Skeletal muscle satellite cell (primary cell): ENCODE results near the gene KRTAP1-1.
"Not testable (repeated sequence)": the region's sequence is repeated elsewhere in the genome, so short reads cannot be mapped to it uniquely, and the experiment has no call there.

Source experiments
- H3K27me3 ChIP-seq: 2 replicates; pipeline ENCODE4 v1.7.0; 2013; ENCODE audit warnings: low read length; ENCODE audit not compliant: control insufficient read depth, insufficient read depth
- H3K36me3 ChIP-seq: 2 replicates; pipeline ENCODE4 v1.7.0; 2013; ENCODE audit warnings: mild to moderate bottlenecking, control low read depth, low read length; ENCODE audit not compliant: insufficient read depth
- H3K4me1 ChIP-seq: 2 replicates; pipeline ENCODE4 v1.7.0; 2013; ENCODE audit warnings: low read length; ENCODE audit not compliant: control insufficient read depth, insufficient read depth
- H3K4me2 ChIP-seq: 2 replicates; pipeline ENCODE4 v1.7.0; 2013; ENCODE audit warnings: mild to moderate bottlenecking, low read length
- H3K4me3 ChIP-seq: 2 replicates; pipeline ENCODE4 v1.7.0; 2013; ENCODE audit warnings: low read length
- H3K9ac ChIP-seq: 2 replicates; pipeline ENCODE4 v1.7.0; 2013; ENCODE audit warnings: mild to moderate bottlenecking, low read depth, low read length, moderate library complexity
- H3K9me3 ChIP-seq: replicated peaks from 2 replicates; pipeline ENCODE4 v1.7.0; 2013; ENCODE audit warnings: mild to moderate bottlenecking, control low read depth, low read length

KRTAP1-1 gene

DNA sequence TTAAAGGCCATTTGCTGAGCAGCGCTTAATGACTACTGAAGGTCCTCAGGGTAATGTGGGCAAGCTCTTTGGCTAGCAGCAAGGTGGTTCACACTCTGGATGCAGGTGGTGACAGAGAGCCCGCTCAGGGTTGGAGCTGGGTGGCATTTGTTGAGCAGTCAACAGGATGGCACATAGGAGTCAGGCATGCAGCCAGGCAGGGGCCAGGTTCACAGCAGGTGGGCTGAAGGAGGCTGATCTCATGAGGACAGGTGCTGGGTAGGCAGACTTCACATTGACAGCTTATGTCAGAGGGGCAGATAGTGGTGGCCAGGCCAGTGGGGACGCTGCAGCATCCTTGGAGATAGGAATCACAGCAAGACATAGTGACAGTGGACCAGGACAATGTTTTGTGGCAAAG, 36.9 kb downstream of the KRTAP1-1 start:
- H3K9me3 ChIP-seq, result no peaks in the 10 kb centered on the region
- no peak overlapping the region for H3K4me2 ChIP-seq
- H3K4me3 ChIP-seq, result no peak overlapping the region
- H3K27me3 ChIP-seq, result no peaks in the 10 kb centered on the region
- H3K9ac ChIP-seq, result no peak overlapping the region
- H3K36me3 ChIP-seq, result no peaks in the 10 kb centered on the region
- peaks cover 34% of the 10 kb centered on the region for H3K4me1 ChIP-seq

DNA sequence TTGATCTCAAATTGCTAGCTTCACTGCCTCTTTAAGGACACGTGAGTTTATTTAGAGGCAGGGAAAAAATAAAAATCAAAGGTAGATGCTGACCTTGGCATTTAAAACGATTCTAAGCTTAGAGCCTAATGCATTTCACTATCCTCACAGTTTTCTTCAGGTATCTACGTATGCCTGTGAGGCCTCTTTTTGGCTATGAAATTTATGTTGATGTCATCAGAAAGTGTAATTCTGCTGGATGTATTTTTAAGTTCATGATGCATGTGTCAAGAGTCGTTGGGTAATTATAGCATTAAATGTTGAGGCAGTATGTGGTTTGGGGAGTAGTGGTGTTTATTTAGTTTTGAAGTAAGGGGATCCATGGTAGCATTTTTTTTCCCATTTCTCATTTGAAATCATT, 37.3 kb downstream of the KRTAP1-1 start:
- H3K36me3 ChIP-seq, result no peaks in the 10 kb centered on the region
- H3K4me1 ChIP-seq, result peaks cover 34% of the 10 kb centered on the region
- H3K4me3 ChIP-seq, result no peak overlapping the region
- no peaks in the 10 kb centered on the region for H3K27me3 ChIP-seq
- H3K9ac ChIP-seq, result no peak overlapping the region
- no peak overlapping the region for H3K4me2 ChIP-seq
- H3K9me3 ChIP-seq, result no peaks in the 10 kb centered on the region

DNA sequence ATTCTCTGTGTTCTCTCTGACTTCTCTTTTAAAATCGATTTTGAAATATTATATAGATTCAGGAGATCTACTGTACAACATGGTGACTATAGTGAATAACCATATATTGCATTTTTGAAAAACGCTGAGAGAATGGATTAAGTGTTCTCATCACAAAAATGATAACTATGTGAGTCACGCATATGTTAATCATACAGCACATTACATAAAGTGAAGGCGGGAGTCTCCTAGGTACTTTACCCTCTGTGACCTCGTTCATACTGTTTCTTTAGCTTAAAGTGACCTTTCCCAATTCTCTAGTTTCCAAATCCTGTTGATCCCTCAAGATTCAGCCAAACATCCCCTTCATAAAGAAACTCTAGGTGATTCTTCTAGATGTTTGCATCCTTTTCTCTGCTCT, 38.4 kb downstream of the KRTAP1-1 start:
- Histone ChIP-seq H3K27me3 (no peaks in the 10 kb centered on the region), H3K4me1 (peaks cover 34% of the 10 kb centered on the region), H3K9me3 (no peaks in the 10 kb centered on the region), H3K4me2 (peak overlapping the region; percentile 34), H3K4me3 (no peak overlapping the region), H3K36me3 (no peaks in the 10 kb centered on the region), H3K9ac (no peak overlapping the region)

GRCh38 chr17:41001795-41002194, 39.5 kb downstream of the KRTAP1-1 start:
- Histone ChIP-seq H3K4me1 (peaks cover 34% of the 10 kb centered on the region), H3K4me3 (no peak overlapping the region), H3K4me2 (no peak overlapping the region), H3K36me3 (no peaks in the 10 kb centered on the region), H3K27me3 (no peaks in the 10 kb centered on the region), H3K9ac (no peak overlapping the region), H3K9me3 (no peaks in the 10 kb centered on the region)

- H3K4me3 ChIP-seq, H3K9me3 ChIP-seq, H3K9ac ChIP-seq, H3K4me2 ChIP-seq, H3K36me3 ChIP-seq, H3K27me3 ChIP-seq: not testable (repeated sequence)
- H3K4me1 ChIP-seq, result peaks cover 34% of the 10 kb centered on the region
Observed at GRCh38 chr17:40999563-40999962, 41.7 kb downstream of the KRTAP1-1 start, which contains the start of gene KRTAP3-2. KRTAP3-2 (minus strand) TSS chr17:40999906; CDS start chr17:40999853, 53 bp downstream.

GRCh38 chr17:40997361-40997760, 43.9 kb downstream of the KRTAP1-1 start:
- Histone ChIP-seq H3K4me1 (peaks cover 20% of the 10 kb centered on the region), H3K27me3 (no peaks in the 10 kb centered on the region), H3K9me3 (no peaks in the 10 kb centered on the region)

GRCh38 chr17:40996829-40997228, 44.4 kb downstream of the KRTAP1-1 start:
- Histone ChIP-seq H3K27me3 (no peaks in the 10 kb centered on the region), H3K9ac (no peak overlapping the region), H3K36me3 (no peaks in the 10 kb centered on the region), H3K4me1 (peaks cover 15% of the 10 kb centered on the region), H3K9me3 (no peaks in the 10 kb centered on the region), H3K4me3 (no peak overlapping the region), H3K4me2 (no peak overlapping the region)

More at GRCh38 chr17:40997361-40997760, 43.9 kb downstream of the KRTAP1-1 start:
- Histone ChIP-seq H3K36me3 (no peaks in the 10 kb centered on the region), H3K9ac (no peak overlapping the region), H3K4me3 (no peak overlapping the region), H3K4me2 (no peak overlapping the region)

GRCh38 chr17:40995116-40995515, 46.1 kb downstream of the KRTAP1-1 start:
- Histone ChIP-seq H3K4me3 (no peak overlapping the region), H3K27me3 (no peaks in the 10 kb centered on the region), H3K9ac (no peak overlapping the region), H3K4me2 (no peak overlapping the region), H3K36me3 (no peaks in the 10 kb centered on the region), H3K9me3 (no peaks in the 10 kb centered on the region), H3K4me1 (peaks cover 5% of the 10 kb centered on the region)

- Histone ChIP-seq H3K4me1 (no peaks in the 10 kb centered on the region), H3K4me2 (no peak within 1 kb of the TSS), H3K27me3 (no peaks in the 10 kb centered on the region), H3K9me3 (no peaks in the 10 kb centered on the region), H3K36me3 (no peaks in the 10 kb centered on the region), H3K9ac (no peak within 1 kb of the TSS), H3K4me3 (no peak within 1 kb of the TSS)
Observed at GRCh38 chr17:40993839-40994238, 47.4 kb downstream of the KRTAP1-1 start, which contains the start of gene KRTAP3-3. KRTAP3-3 (minus strand) TSS chr17:40994164; CDS start chr17:40994097, 67 bp downstream.

DNA sequence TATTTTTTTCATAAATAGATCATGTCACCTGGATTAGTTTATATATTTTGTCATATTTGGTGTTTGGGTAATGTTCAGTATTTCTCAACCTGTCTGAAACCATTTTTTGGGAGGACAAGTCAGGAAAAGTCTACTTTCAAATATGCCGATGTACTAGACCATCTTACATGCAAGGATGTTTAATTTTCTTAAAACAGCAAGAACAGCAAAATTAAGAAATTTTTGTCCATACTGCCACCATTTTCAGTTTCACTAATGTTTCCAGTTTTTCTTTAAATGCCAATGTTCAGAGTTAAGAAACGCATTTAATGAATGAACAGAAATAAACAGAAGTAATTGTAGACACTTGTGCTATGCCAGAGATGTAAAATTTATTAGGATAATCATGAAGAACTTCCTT, 48.2 kb downstream of the KRTAP1-1 start:
- Histone ChIP-seq H3K4me3 (no peak overlapping the region), H3K27me3 (no peaks in the 10 kb centered on the region), H3K4me2 (no peak overlapping the region), H3K4me1 (no peaks in the 10 kb centered on the region), H3K36me3 (no peaks in the 10 kb centered on the region), H3K9ac (no peak overlapping the region), H3K9me3 (no peaks in the 10 kb centered on the region)

GRCh38 chr17:40992666-40993065, 48.6 kb downstream of the KRTAP1-1 start:
- Histone ChIP-seq H3K36me3 (no peaks in the 10 kb centered on the region), H3K27me3 (no peaks in the 10 kb centered on the region), H3K9ac (no peak overlapping the region), H3K4me3 (no peak overlapping the region), H3K4me2 (no peak overlapping the region), H3K4me1 (no peaks in the 10 kb centered on the region), H3K9me3 (no peaks in the 10 kb centered on the region)
